SHP77 treated with DMSO at 0.1 percent for 48 hours (cell line): ENCODE data around the gene TNNI2.

Experiments
- DNase-seq: peaks from one replicate; lab custom pipeline; 2025; lab: John Stamatoyannopoulos, UW

The TNNI2 gene

GRCh38 chr11:1847006-1847735 is 8.4 kb downstream of the TNNI2 start:
- no peak for DNase-seq

- DNase-seq: no peak
Observed at GRCh38 chr11:1847926-1848639, 9.3 kb downstream of the TNNI2 start.

- no peak for DNase-seq
Observed at GRCh38 chr11:1848640-1849430, 10.1 kb downstream of the TNNI2 start.

GRCh38 chr11:1851468-1852180 is 12.8 kb downstream of the TNNI2 start:
- DNase-seq: no peak

GRCh38 chr11:1852271-1852876 is 13.6 kb downstream of the TNNI2 start:
- no peak for DNase-seq

- no peak for DNase-seq
Observed at GRCh38 chr11:1852877-1853276, 14.1 kb downstream of the TNNI2 start, which contains the start of gene LSP1. Gene LSP1 (plus strand): TSS chr11:1853084. CDS start chr11:1853145, 61 bp downstream.

GRCh38 chr11:1853376-1854131 is 14.8 kb downstream of the TNNI2 start:
- DNase-seq: no peak

GRCh38 chr11:1854132-1854948 is 15.6 kb downstream of the TNNI2 start:
- no peak for DNase-seq

GRCh38 chr11:1854949-1855885 is 16.4 kb downstream of the TNNI2 start:
- no peak for DNase-seq

- no peak for DNase-seq
Observed at GRCh38 chr11:1855886-1856265, 17.1 kb downstream of the TNNI2 start.

- no peak for DNase-seq
Observed at GRCh38 chr11:1856306-1857005, 17.7 kb downstream of the TNNI2 start.

GRCh38 chr11:1857064-1857463 is 18.3 kb downstream of the TNNI2 start:
- DNase-seq: no peak

- DNase-seq: no peak
Observed at GRCh38 chr11:1858154-1858553, 19.4 kb downstream of the TNNI2 start.

- no peak for DNase-seq
Observed at GRCh38 chr11:1858576-1858975, 19.8 kb downstream of the TNNI2 start.

- DNase-seq: no peak
Observed at GRCh38 chr11:1859004-1859403, 20.2 kb downstream of the TNNI2 start.

- no peak for DNase-seq
Observed at GRCh38 chr11:1860108-1860507, 21.3 kb downstream of the TNNI2 start.

- no peak for DNase-seq
Observed at GRCh38 chr11:1861435-1862411, 22.9 kb downstream of the TNNI2 start.
